ENCODE measurements around the gene RPEL1.
"Not testable (repeated sequence)": the region's sequence is repeated elsewhere in the genome, so short reads cannot be mapped to it uniquely, and the experiment has no call there.

RPEL1 gene

DNA sequence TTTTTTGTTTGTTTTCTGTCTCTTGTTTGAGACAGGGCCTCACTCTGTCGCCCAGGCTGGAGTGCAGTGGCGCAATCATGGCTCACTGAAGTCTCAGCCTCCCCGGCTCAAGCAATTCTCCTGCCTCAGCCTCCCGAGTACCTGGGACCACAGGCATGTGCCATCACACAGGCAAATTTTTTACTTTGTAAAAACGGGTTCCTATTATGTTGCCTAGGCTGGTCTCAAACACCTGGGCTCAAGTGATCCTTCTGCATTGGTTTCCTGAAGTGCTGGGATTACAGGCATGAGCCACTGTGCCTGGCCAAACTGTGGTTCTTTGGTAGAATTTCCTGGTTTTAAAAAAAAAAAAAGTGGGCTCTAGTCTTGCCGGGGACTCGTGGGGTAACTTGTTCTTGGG lies at the start of gene RPEL1:
TSS of gene RPEL1 (plus strand) at position 301 of the 400 bp plus-strand sequence. CDS start 110 bp downstream, outside the sequence.
- H3K4me3 ChIP-seq (ENCODE audit: low read depth, low read length); H3K27ac ChIP-seq (ENCODE audit: low read depth, low read length); H3K9me3 ChIP-seq (ENCODE audit: control insufficient read depth, insufficient read depth, low read depth, low read length); H3K27me3 ChIP-seq (ENCODE audit: control insufficient read depth, insufficient read depth, low read length); H3K36me3 ChIP-seq (ENCODE audit: control insufficient read depth, insufficient read depth, low read length); H3K9ac ChIP-seq (ENCODE audit: low read length): not testable (repeated sequence)
- H3K4me1 ChIP-seq (ENCODE audit: control insufficient read depth, insufficient read depth, low read length) = peaks cover 12% of the 10 kb centered on the region

GRCh38 chr10:103196516-103196915 lies 49.2 kb upstream of the RPEL1 start:
- Histone ChIP-seq H3K4me1 (ENCODE audit: control insufficient read depth, insufficient read depth, low read length) (peaks cover 22% of the 10 kb centered on the region), H3K27ac (ENCODE audit: low read depth, low read length) (no peak overlapping the region), H3K27me3 (ENCODE audit: control insufficient read depth, insufficient read depth, low read length) (no peaks in the 10 kb centered on the region), H3K9me3 (ENCODE audit: control insufficient read depth, insufficient read depth, low read depth, low read length) (no peaks in the 10 kb centered on the region), H3K9ac (ENCODE audit: low read length) (no peak overlapping the region), H3K4me3 (ENCODE audit: low read depth, low read length) (no peak overlapping the region), H3K36me3 (ENCODE audit: control insufficient read depth, insufficient read depth, low read length) (no peaks in the 10 kb centered on the region)

GRCh38 chr10:103197174-103197573 lies 48.5 kb upstream of the RPEL1 start:
- no peak overlapping the region for H3K4me3 ChIP-seq (ENCODE audit: low read depth, low read length)
- no peak overlapping the region for H3K9ac ChIP-seq (ENCODE audit: low read length)
- H3K27ac ChIP-seq (ENCODE audit: low read depth, low read length) = no peak overlapping the region

DNA sequence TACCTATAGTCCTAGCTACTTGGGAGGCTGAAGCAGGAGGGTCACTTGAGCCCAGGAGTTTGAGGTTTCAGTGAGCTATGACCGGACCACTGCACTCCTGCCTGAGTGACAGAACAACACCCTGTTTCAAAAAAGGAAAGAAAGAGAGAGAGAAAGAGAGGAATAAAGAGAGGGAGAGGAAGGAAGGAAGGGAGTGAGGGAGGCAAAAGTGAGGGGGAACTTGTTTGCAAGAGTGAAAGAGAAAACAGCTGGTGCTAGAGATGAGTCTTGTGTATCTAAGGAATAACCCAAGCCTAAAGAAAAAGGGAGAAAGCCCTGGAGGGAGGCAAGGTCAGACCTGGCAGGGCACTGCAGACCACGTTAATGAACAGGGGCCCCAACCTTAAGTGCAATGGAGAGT lies 47.8 kb upstream of the RPEL1 start:
- no peak overlapping the region for H3K9ac ChIP-seq (ENCODE audit: low read length)
- no peak overlapping the region for H3K4me3 ChIP-seq (ENCODE audit: low read depth, low read length)
- peaks cover 29% of the 10 kb centered on the region for H3K4me1 ChIP-seq (ENCODE audit: control insufficient read depth, insufficient read depth, low read length)
- no peaks in the 10 kb centered on the region for H3K36me3 ChIP-seq (ENCODE audit: control insufficient read depth, insufficient read depth, low read length)
- no peak overlapping the region for H3K27ac ChIP-seq (ENCODE audit: low read depth, low read length)
- no peaks in the 10 kb centered on the region for H3K9me3 ChIP-seq (ENCODE audit: control insufficient read depth, insufficient read depth, low read depth, low read length)
- H3K27me3 ChIP-seq (ENCODE audit: control insufficient read depth, insufficient read depth, low read length) = no peaks in the 10 kb centered on the region

More at GRCh38 chr10:103197174-103197573, 48.5 kb upstream of the RPEL1 start:
- no peaks in the 10 kb centered on the region for H3K9me3 ChIP-seq (ENCODE audit: control insufficient read depth, insufficient read depth, low read depth, low read length)
- H3K27me3 ChIP-seq (ENCODE audit: control insufficient read depth, insufficient read depth, low read length) = no peaks in the 10 kb centered on the region
- no peaks in the 10 kb centered on the region for H3K36me3 ChIP-seq (ENCODE audit: control insufficient read depth, insufficient read depth, low read length)
- peaks cover 22% of the 10 kb centered on the region for H3K4me1 ChIP-seq (ENCODE audit: control insufficient read depth, insufficient read depth, low read length)

DNA sequence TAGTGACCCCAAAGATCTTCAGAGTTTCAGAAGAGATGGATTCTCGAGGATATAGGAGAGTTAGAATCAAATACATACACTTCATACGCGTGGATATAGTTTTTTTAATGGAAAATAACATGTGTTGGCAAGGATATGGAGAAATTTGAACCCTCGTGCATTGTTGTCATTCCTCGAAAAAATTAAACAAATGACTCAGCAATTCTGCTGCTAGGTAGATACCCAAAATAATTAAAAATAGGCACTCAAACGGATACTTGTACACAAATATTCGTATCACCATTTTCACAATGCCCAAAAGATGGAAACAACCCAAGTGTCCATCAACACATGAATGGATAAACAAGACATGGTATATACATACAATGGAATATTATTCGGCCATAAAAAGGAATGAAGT lies 47.0 kb upstream of the RPEL1 start:
- no peak overlapping the region for H3K27ac ChIP-seq (ENCODE audit: low read depth, low read length)
- no peak overlapping the region for H3K9ac ChIP-seq (ENCODE audit: low read length)

DNA sequence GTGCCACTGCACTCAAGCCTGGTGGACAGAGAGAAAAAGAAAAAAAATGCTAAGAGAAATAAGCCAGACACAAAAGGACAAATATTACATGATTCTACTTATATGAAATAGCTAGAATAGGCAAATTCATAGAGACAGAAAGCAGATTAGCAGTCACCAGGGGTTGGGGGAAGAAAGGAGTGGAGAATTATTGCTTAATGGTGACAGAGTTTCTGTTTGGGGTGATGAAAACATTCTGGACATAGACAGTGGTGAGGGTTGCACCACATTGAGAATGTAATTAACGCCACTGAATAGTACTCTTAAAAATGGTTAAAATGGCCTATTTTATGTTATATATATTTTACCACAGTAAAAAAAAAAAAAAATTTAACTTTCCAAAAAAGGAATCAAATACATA lies 46.2 kb upstream of the RPEL1 start:
- Histone ChIP-seq H3K4me3 (ENCODE audit: low read depth, low read length) (no peak overlapping the region), H3K27me3 (ENCODE audit: control insufficient read depth, insufficient read depth, low read length) (no peaks in the 10 kb centered on the region), H3K4me1 (ENCODE audit: control insufficient read depth, insufficient read depth, low read length) (peaks cover 29% of the 10 kb centered on the region), H3K9ac (ENCODE audit: low read length) (no peak overlapping the region), H3K36me3 (ENCODE audit: control insufficient read depth, insufficient read depth, low read length) (no peaks in the 10 kb centered on the region), H3K27ac (ENCODE audit: low read depth, low read length) (no peak overlapping the region), H3K9me3 (ENCODE audit: control insufficient read depth, insufficient read depth, low read depth, low read length) (no peaks in the 10 kb centered on the region)

More for the DNA sequence above, 47.0 kb upstream of the RPEL1 start:
- no peaks in the 10 kb centered on the region for H3K9me3 ChIP-seq (ENCODE audit: control insufficient read depth, insufficient read depth, low read depth, low read length)
- no peaks in the 10 kb centered on the region for H3K36me3 ChIP-seq (ENCODE audit: control insufficient read depth, insufficient read depth, low read length)
- peaks cover 28% of the 10 kb centered on the region for H3K4me1 ChIP-seq (ENCODE audit: control insufficient read depth, insufficient read depth, low read length)
- H3K27me3 ChIP-seq (ENCODE audit: control insufficient read depth, insufficient read depth, low read length) = no peaks in the 10 kb centered on the region
- H3K4me3 ChIP-seq (ENCODE audit: low read depth, low read length) = no peak overlapping the region

GRCh38 chr10:103202319-103202718 lies 43.4 kb upstream of the RPEL1 start:
- Histone ChIP-seq H3K36me3 (ENCODE audit: control insufficient read depth, insufficient read depth, low read length) (peaks cover 7% of the 10 kb centered on the region; the same call in 1 of the 2 replicates), H3K27ac (ENCODE audit: low read depth, low read length) (no peak overlapping the region)

DNA sequence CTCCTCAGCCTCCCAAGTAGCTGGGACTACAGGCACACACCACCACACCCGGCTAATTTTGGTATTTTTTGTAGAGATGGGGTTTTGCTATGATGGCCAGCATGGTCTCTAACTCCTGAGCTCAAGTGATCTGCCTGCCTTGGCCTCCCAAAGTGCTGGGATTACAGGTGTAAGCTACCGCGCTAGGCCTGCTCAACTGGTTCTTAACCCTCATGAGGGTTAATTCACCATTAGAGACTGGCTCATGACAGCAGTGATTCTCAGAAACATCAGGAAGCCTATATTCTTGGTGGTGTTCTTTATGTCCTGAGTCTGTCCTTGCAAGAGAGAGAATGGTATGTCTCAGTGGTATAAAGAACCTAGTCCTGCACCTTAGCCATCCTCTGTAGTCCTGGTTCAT lies 42.2 kb upstream of the RPEL1 start:
- H3K9me3 ChIP-seq (ENCODE audit: control insufficient read depth, insufficient read depth, low read depth, low read length) = peaks cover 15% of the 10 kb centered on the region
- H3K27ac ChIP-seq (ENCODE audit: low read depth, low read length) = peak overlapping the region; percentile 98; the same call in 1 of the 2 replicates
- H3K4me1 ChIP-seq (ENCODE audit: control insufficient read depth, insufficient read depth, low read length) = peaks cover 29% of the 10 kb centered on the region
- no peak overlapping the region for H3K4me3 ChIP-seq (ENCODE audit: low read depth, low read length)
- H3K27me3 ChIP-seq (ENCODE audit: control insufficient read depth, insufficient read depth, low read length) = no peaks in the 10 kb centered on the region
- H3K36me3 ChIP-seq (ENCODE audit: control insufficient read depth, insufficient read depth, low read length) = peaks cover 7% of the 10 kb centered on the region; the same call in 1 of the 2 replicates
- H3K9ac ChIP-seq (ENCODE audit: low read length) = no peak overlapping the region

More at GRCh38 chr10:103202319-103202718, 43.4 kb upstream of the RPEL1 start:
- Histone ChIP-seq H3K9me3 (ENCODE audit: control insufficient read depth, insufficient read depth, low read depth, low read length) (peaks cover 9% of the 10 kb centered on the region), H3K9ac (ENCODE audit: low read length) (no peak overlapping the region), H3K4me3 (ENCODE audit: low read depth, low read length) (no peak overlapping the region), H3K4me1 (ENCODE audit: control insufficient read depth, insufficient read depth, low read length) (peaks cover 35% of the 10 kb centered on the region), H3K27me3 (ENCODE audit: control insufficient read depth, insufficient read depth, low read length) (no peaks in the 10 kb centered on the region)

- peak overlapping the region; percentile 40 for H3K4me3 ChIP-seq (ENCODE audit: low read depth, low read length)
- peak overlapping the region; percentile 92 for H3K9ac ChIP-seq (ENCODE audit: low read length)
- H3K4me1 ChIP-seq (ENCODE audit: control insufficient read depth, insufficient read depth, low read length) = peaks cover 29% of the 10 kb centered on the region
- H3K36me3 ChIP-seq (ENCODE audit: control insufficient read depth, insufficient read depth, low read length) = peaks cover 18% of the 10 kb centered on the region; the same call in 1 of the 2 replicates
- no peaks in the 10 kb centered on the region for H3K27me3 ChIP-seq (ENCODE audit: control insufficient read depth, insufficient read depth, low read length)
- H3K9me3 ChIP-seq (ENCODE audit: control insufficient read depth, insufficient read depth, low read depth, low read length) = peaks cover 26% of the 10 kb centered on the region
- H3K27ac ChIP-seq (ENCODE audit: low read depth, low read length) = peak overlapping the region; percentile 98
Measured at GRCh38 chr10:103204353-103205255, 41.1 kb upstream of the RPEL1 start.

- H3K9me3 ChIP-seq (ENCODE audit: control insufficient read depth, insufficient read depth, low read depth, low read length) = peaks cover 32% of the 10 kb centered on the region
- H3K4me3 ChIP-seq (ENCODE audit: low read depth, low read length) = peak overlapping the region; percentile 40
- H3K4me1 ChIP-seq (ENCODE audit: control insufficient read depth, insufficient read depth, low read length) = peaks cover 29% of the 10 kb centered on the region
- peak overlapping the region; percentile 98 for H3K27ac ChIP-seq (ENCODE audit: low read depth, low read length)
- peaks cover 26% of the 10 kb centered on the region; the same call in 1 of the 2 replicates for H3K36me3 ChIP-seq (ENCODE audit: control insufficient read depth, insufficient read depth, low read length)
- H3K27me3 ChIP-seq (ENCODE audit: control insufficient read depth, insufficient read depth, low read length) = not testable (repeated sequence)
- peak overlapping the region; percentile 92 for H3K9ac ChIP-seq (ENCODE audit: low read length)
Measured at GRCh38 chr10:103205401-103205800, 40.3 kb upstream of the RPEL1 start.

GRCh38 chr10:103206715-103207114 lies 39.0 kb upstream of the RPEL1 start:
- H3K4me3 ChIP-seq (ENCODE audit: low read depth, low read length) = peak overlapping the region; percentile 34; the same call in 1 of the 2 replicates
- H3K27ac ChIP-seq (ENCODE audit: low read depth, low read length) = peak overlapping the region; percentile 98; the same call in 1 of the 2 replicates
- peaks cover 36% of the 10 kb centered on the region; the same call in 1 of the 2 replicates for H3K36me3 ChIP-seq (ENCODE audit: control insufficient read depth, insufficient read depth, low read length)
- H3K9ac ChIP-seq (ENCODE audit: low read length) = peak overlapping the region; percentile 92
- H3K27me3 ChIP-seq (ENCODE audit: control insufficient read depth, insufficient read depth, low read length) = not testable (repeated sequence)
- H3K4me1 ChIP-seq (ENCODE audit: control insufficient read depth, insufficient read depth, low read length) = peaks cover 29% of the 10 kb centered on the region
- peaks cover 38% of the 10 kb centered on the region for H3K9me3 ChIP-seq (ENCODE audit: control insufficient read depth, insufficient read depth, low read depth, low read length)

Data from HUES6 (cell line).